DMS153 treated with DMSO at 0.1 percent for 48 hours (cell line): ENCODE results near the gene TKFC.

ENCODE experiments used
- DNase-seq: peaks from one replicate; lab custom pipeline; 2025; ENCODE audit not compliant: unreplicated experiment; lab: John Stamatoyannopoulos, UW

TKFC gene

DNA sequence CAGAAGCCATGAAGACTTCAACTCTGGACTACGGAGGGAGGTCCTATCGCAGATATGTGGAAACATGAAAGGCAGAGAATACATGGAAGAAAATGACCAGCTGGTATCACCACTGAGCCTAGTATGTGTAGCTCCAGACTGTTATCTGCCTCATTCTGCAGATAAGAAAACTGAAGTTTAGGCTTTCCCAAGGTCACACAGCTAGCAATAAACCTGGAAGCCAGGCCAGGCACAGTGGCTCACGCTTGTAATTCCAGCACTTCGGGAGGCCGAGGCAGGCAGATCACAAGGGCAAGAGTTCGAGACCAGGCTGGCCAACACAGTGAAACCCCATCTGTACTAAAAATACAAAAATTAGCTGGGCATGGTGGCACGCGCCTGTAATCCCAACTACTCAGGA lies 22.3 kb upstream of the TKFC start:
- no peak for DNase-seq

DNA sequence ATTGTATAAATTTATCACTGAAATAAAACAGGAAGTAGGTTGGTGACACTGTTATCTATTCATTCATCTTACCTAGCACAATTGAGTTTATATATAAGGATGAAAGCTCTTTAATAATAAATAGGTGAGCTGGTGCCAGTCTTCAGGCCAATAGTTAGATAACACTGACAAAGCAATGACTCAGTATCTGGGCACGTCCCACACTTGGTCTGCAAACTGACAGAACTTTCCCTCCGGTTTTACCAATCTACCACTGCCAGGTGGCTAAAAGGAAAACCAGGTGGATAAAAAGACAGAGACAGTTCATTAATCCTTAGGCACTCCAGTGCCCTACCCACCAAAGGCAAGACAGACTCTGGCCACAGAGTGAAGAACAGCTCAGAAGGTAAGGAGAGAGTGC lies 17.8 kb upstream of the TKFC start:
- no peak for DNase-seq

DNA sequence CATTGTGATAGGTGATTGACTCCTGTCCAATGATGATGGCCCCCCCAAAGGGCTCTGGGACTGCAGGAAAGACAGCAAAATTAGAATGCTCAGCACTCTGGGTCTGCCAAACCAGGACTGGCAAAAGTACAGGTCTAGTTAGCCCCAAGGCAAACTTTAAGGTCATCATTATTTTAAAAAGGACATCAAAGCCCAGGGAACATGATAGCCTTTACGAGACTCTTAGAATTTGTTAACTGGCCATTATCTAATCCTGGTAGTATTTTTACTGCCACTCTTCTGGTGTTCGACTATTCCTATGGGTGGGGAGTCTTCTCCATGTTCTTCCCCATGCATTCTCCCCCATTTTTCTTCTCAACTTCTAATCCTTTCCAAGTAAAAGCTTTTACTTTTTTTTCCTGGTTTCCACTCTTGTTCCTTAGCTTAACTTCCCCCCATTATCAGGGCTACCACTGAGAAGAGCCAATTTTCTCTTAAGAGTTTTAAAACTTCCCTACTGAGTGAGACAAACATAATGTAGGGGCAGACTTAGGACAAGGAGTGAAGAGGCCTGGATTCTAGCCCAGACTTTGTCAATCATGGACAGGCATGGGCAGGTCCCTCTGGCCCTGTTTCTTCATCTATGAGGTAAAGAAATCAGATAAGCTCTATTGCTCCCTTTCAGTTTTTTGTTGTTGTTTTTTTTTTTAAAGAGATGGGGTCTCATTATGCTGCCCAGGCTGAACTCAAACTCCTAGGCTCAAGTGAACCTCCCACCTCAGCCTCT lies 7.2 kb upstream of the TKFC start:
- DNase-seq = no peak

DNA sequence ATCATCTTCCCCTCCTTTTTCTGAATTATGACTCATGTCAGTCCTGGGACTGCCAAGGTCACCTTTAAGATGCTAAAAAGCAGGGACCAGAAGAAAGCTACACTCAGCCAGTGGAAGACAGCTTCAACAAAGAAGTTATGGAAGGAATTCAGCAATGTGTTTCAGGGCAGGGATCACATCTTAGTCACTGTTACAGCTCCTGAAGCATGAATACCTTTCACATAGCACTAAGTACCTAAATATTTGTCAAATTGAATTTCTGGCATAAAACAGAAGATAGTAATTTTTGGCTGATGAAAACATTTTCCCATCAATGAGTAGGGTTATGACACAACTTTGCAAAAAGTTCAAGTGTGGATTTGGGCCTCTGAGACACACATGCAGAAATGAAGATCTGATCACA lies 5.4 kb upstream of the TKFC start:
- DNase-seq = no peak

DNA sequence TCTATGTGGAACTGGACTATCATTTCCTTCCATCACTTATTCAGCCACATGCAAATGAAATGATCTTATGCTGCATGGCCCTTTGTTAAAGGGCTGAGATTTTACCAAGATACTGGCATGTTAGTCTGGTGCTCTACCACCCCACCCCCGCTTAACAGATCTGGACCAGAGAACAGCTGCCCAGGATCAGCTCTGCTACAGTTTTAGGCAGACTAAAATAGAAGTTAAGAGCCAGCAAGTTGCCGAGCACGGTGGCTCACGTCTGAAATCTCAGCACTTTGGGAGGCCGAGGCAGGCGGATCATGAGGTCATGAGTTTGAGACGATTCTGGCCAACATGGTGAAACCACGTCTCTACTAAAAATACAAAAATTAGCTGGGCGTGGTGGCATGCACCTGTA lies 4.7 kb upstream of the TKFC start:
- DNase-seq = no peak

DNA sequence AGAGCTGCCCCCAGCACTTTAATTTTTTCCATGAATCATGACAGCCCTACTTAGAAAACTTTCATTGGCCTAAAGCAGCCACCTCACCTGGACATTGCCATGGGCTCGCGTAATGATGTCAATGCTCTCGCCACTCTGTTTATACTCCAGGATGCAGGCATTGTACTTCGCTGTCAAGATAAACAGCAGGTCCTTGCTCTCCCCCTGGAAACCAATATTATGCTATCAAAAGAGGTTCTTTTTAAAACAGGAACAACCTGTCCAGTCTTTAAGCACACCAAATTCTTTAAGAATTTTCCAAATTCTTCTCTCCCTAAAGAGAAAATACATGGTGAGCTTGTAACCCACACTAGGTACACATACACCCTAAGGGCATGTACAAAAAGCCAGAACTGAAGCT lies 3.2 kb upstream of the TKFC start:
- DNase-seq = no peak

DNA sequence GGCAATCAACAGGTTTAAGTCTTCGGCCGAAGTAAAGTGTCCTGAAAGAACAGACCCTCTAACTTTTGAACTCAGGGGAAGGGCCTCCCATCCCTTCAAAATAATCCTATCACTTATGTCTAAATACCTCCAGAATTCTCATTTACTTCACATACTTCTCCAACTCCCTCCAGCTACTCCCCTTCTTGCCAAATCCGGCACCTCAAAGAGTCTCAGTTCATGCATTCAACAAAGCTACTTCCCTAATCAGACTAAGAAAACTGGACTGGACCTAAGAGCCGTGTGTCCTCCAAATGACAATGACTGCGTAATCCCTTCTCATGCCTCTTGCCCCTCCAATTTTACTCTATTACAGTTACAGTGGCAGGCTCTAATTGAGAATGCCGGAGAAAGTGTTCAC lies 1.4 kb upstream of the TKFC start:
- DNase-seq = no peak

DNA sequence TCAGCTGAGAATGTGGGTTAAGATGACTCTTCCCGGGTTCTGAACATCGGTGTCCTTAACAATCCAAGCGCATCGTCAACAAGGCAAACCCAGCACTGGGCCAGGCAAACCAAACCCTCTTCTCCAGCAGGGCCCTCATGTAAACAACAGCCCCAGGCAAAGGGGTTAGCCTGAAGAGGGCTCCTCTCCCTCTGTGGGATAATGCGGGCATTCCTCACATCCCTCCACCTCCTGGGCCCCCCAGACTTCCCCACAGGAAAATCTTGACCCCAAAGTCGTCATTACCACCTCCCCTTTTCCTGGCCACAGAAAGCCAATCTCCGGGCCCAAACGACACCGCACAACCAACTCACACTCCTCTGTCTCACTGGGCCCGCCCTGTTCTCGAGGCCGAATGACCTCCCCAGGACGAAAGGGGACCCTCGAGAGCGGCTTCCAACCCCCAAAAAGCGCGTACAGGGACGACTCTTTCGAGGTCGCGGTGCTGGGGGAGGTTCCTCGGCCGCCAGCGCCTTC lies 689 bp upstream of the TKFC start:
- DNase-seq = no peak

DNA sequence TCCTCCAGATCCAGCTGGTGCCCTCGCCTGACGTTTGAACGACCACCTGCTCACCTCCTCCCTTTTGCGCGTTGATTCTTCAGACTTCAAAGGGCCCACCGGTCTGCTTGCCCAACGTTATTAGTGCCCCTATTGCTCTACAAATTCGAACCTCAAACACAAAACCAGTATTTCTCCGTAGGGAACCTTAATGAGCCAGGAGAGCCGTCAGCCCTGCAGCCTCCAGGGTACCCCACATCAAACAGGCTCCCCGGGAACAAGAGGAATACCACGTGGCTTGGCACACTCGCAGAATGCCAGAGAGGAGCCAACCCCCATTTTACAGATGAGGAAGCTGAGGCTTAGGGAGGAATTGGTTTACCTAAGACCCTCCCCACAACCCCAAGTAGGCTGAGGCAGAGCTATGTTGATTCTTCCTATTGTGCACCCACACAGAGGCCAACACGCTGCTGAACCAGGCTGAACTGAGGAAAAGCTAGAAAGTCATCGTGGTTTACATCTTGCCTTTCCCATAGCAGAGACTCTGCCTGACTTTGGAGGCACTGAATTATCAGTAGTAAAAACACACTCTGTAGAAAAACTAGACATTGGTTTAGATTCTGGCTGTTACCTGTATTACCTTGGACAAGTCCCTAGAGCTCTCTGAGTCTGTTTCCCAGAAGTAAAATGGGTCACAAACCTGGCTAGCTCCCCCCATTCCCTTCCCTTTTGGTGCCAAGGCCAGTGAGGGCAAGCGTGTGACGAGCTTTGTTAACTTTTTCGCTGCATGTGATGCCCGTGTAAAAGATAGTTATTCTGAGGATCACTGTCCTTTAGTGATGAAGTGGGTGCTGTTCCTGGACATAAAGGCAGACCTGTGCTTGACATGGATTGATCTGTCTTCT lies 764 bp downstream of the TKFC start:
- DNase-seq = no peak

DNA sequence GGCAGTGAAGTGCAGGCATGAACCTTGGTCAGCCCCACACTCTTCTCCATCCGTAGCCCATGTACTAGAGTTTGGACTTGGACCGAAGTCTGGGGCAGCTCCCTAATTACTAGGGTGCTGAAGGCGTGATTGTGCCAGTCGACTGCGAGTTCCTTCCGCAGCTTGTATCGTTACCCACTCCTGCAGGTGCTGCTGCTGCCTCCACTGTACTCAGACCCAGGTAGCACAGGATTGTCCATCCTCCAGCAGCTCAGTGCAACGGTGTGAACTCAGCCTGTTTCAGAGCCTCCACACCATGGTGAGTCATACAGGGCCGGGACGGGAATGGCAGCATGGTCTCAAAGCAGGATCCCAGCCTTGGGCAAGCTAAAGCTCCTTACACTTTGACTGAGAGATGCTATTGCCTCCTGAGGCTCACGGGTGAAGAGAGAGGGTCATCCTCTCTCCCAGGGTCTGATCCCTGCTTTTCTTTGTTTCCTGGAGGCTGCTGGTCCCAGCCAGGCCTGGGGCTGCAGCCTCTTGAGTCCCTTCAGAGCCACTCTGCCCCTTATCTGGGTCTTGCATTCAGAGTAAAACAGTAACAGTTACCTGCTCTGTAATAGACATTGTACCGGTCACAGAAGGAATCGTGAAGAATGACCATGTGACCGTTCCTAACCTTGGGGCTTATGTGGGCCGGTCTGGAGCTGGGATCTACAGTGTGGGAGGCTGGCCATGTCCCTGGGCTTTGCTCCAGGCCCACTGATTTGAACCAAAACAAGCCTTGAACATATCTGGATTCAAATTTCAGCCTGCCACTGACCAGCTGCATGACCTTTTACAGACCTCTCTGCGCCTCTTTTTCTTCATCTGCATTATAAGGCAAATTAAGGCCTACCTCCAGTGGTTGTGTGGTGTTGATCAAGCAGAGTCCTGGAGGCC lies 1.7 kb downstream of the TKFC start:
- no peak for DNase-seq

DNA sequence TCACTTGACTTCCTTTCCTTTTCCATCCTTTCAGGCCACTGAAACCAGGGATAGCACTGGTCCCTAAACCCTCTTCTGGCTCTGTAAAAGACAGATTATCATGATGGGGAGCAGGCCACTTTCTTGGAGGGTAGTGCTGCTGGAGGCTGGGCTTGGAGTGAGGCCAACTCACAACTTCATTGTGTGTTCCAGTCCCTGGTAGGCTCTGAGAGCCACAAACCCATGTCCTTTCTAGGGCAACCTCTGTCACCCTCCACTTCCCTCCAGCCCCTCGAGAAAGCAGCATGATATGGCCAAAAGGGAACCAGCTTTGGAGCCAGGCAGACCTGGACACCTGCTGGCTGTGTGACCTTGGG lies 2.3 kb downstream of the TKFC start:
- DNase-seq = no peak

DNA sequence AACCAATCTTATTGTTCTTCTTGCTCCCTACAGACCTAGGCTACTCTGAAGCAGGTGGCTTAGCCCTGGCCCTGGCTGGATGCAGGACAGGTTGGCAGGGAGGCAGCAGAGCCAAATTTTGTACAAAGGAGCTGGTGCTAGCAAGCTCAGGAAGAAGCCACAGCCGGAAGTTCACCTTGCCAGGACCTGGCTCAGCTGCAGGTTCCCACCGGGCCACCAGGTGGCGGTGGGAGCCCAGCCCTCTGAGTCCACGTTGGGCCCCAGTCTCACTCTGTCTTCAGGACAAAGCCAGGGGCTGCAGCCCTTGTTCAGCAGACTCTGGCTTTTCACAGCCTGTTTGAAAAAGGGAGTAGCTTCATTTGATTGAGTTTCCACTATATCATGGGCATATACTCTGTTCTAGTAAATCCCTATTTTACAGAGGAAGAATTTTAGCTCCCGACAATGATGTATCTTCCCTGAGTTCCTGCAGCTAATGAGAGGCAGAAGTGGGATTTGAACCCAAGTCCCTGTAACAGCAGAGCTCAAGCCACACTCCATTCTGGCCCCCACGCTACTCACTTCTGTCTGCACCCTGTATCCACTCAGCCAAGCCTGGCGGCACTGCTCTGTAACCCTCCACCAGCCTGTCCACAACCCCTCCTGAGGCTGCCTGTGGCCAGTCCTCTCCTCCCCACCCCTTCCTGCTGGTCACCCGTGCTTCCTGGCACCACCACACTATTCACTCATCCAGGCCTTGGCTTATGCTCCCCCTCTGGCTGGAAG lies 3.3 kb downstream of the TKFC start:
- peak; percentile 70 for DNase-seq

DNA sequence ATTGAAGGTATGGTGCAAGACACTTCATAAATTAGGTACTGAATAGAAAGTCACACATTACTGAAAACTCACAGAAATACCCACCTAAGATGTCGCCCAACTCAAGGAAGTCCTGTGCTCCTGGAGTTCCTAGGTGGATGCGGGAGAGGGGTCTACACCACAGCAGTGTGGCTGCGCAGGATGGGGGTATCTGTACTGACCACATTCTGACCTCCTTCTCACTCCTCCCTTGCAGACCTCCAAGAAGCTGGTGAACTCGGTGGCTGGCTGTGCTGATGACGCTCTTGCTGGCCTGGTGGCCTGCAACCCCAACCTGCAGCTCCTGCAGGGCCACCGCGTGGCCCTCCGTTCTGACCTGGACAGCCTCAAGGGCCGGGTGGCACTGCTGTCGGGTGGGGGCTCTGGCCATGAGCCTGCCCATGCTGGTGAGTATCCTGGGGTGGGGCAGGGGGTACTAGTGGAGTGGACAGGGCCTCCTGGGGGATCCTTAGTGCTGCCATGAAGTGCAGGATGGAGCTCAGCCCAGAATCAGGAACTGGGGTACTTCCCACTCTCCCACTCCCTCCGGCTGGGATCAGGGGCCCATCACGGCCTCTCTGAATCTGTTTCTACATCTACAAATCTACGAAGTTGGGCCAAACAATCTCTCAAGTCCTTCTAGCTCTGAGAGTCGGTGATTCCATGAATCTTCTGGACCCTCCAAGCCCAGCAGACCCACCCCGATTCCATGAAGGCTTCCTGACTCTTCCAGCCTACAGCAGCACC lies 4.9 kb downstream of the TKFC start:
- no peak for DNase-seq

DNA sequence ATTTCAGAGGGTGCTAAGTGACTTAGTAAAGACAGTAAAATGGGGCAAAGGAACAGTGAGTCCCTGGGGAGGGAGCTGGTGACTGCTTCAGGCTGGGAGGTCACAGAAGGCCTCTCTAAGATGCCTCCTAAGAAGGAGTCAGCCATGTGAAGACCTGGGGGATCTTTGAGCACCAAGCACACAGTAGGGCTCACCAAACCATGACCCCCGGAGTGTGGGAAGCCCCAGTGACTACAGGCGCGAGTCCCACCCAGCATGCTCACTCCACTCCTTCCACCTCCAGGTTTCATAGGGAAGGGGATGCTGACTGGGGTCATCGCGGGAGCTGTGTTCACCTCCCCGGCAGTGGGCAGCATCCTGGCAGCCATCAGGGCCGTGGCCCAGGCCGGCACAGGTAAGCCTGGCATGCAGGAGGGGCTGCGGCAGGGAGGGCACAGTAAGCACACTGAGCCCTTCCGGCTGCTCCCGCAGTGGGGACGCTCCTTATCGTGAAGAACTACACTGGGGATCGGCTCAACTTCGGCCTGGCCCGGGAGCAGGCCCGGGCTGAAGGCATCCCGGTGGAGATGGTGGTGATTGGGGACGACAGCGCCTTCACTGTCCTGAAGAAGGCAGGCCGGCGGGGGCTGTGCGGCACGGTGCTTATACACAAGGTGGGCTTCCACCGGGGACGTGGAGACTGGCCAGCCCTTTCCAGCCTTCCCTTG lies 5.9 kb downstream of the TKFC start:
- DNase-seq = no peak

DNA sequence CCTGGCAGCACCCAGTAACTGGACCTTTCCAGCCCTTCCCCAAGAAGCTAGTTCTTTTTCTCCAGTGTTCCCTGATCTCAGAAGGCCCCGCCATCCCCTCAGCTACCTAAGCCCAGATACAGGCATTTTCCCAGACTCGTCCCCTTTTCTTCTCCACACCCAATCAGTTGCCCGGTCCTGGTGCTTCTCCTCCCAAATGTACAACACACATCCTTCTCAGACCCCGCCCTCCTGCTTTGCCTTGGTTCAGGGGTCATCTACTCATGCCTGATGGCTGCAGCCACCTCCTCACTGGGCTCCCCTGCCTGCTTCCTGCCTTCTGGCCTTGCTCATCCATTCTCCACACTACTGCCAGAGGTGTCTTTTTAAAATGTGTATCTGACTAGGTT lies 6.5 kb downstream of the TKFC start:
- DNase-seq = no peak

DNA sequence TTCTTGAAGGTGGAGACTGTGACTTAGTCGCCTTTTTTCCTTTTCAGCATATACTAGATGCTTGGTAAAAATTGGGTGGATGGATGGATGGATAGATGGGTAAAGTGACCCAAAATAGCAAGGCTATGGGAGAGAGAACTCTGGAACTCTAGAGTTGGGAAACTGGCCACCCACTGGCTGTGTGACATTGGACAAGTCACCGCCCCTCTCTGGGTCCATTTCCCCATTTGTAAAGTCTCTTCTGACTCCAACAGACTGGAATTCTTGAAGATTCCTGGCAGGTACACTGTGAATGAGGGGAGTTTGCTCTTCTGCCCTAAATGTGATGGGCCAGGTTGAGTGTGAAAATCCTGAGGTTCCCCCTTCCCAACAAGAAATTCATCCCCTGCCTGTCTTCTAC lies 8.0 kb downstream of the TKFC start:
- DNase-seq = no peak

DNA sequence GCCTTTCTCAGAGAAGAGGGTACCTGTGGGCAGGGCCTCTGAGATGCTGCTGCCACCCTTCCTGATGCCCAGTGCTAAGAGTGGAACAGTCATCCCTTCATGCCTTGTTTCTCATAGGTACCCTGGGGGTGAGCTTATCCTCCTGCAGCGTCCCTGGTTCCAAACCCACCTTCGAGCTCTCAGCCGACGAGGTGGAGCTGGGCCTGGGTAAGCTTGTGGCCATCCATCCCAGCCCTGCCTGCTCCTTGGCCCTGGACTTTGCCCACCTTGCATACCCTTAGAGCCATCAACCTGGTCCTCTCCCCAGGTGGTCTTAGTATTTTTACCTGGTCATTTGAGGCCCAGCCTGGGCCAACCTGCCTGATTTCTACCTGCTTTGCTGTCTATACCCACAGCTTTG lies 8.7 kb downstream of the TKFC start:
- no peak for DNase-seq

DNA sequence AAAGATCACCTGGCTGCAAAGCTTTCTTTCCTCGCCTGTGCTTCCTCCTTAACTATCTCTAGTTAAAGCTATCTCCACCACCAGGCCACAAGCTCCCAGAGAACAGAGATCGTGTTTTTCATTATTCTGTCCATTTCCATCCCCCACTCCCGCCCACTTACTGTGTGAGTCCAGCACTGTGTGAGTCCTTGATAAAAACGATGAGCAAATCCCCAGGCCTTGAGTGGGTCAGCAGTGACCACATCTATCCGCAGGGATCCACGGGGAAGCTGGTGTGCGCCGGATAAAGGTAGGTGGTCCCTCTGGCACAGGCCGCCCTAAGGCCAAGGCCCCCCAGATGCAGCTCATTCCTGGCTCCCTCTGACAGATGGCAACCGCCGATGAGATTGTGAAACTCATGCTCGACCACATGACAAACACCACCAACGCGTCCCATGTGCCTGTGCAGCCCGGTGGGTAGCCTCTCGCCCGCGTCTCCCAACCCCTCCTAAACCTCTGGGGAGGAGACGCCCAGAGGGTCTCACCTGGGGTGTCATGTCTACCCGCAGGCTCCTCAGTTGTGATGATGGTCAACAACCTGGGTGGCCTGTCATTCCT lies 9.3 kb downstream of the TKFC start:
- DNase-seq = no peak
